IMR-90 (cell line): ENCODE results near the gene KPNA1.

Experiments
- CEBPB ChIP-seq: IDR thresholded peaks from 2 replicates; pipeline ENCODE4 v1.6.1; 2012; ENCODE audit warnings: low read depth, low read length, improper control_type of control experiment
- CTCF ChIP-seq: conservative IDR thresholded peaks from 2 replicates; pipeline ENCODE4 v1.5.1; 2012; ENCODE audit warnings: mild to moderate bottlenecking, low read depth, low read length, improper control_type of control experiment
- FOS ChIP-seq: fragments of 150-350 bp; IDR thresholded peaks from 2 replicates; pipeline ENCODE4 v1.6.1; 2016; ENCODE audit warnings: low read depth, low read length
- MXI1 ChIP-seq: IDR thresholded peaks from 2 replicates; pipeline ENCODE4 v1.6.1; 2012; ENCODE audit warnings: low read depth, mild to moderate bottlenecking, low read length, moderate library complexity, borderline replicate concordance
- POLR2A ChIP-seq: IDR thresholded peaks from 2 replicates; pipeline ENCODE4 v1.6.1; 2012; ENCODE audit warnings: mild to moderate bottlenecking, low read depth, low read length
- RCOR1 ChIP-seq: IDR thresholded peaks from 2 replicates; pipeline ENCODE4 v1.6.1; 2012; ENCODE audit warnings: mild to moderate bottlenecking, low read length, improper control_type of control experiment; ENCODE audit not compliant: insufficient replicate concordance

- TF ChIP-seq MXI1 (peak; percentile 82; the same call in 1 of the 2 replicates), CTCF (peak; percentile 55), FOS (no peak), RCOR1 (no peak), POLR2A (peak; percentile 75; the same call in 1 of the 2 replicates), CEBPB (no peak)
Measured at GRCh38 chr3:122383771-122384697, 130.7 kb downstream of the KPNA1 start, which contains the start of gene FAM162A.
